ENCODE measurements around the gene PWP1. TPM values are rescaled to one million over a fixed set of nuclear protein-coding genes. Genes with fewer than 3 reads are reported as not detected.

PWP1 gene
- total and polyA plus RNA-seq, 10 of the 15 experiments (the other 5 are each of a cell fraction or from before 2014, with no cell fraction given) = 42.4 to 283 (median 84.6) TPM

- H3K4me3 ChIP-seq = no peak overlapping the region
- FAIRE-seq (no peak), DNase-seq (ENCODE audit: low read depth, low spot score) (no peak), ATAC-seq (no peak)
- peaks cover 3% of the 10 kb centered on the region; the same call in 1 of the 2 replicates for H3K4me1 ChIP-seq (ENCODE audit: control insufficient read depth, insufficient read depth, low read length)
- no peak overlapping the region for H2AFZ ChIP-seq (ENCODE audit: control insufficient read depth, low read depth, low read length)
- WGBS (ENCODE audit: insufficient coverage, insufficient replicate concordance, low lambda C conversion rate, missing lambda C conversion rate) = 49% methylated on average over 6 of the region's 6 CpGs
- CTCF ChIA-PET = interaction anchor here (1.8 kb wide), 1 partner anchor 13 kb away, joined by 6 read pairs; no protein-coding TSS in a partner anchor
- no peaks in the 10 kb centered on the region for H3K9me3 ChIP-seq (replicated peaks; ENCODE audit: control insufficient read depth, insufficient read depth, low read length)
- H3K9ac ChIP-seq (ENCODE audit: control insufficient read depth, insufficient read depth, low read length) = no peak overlapping the region
- no TSS peak for BruUV-seq (replicated peaks)
- SMC1A ChIA-PET (ENCODE audit: uncharacterized antibody, unreplicated experiment) = no interaction called here
- intact Hi-C loops (cut with micrococcal nuclease; ENCODE audit: unreplicated experiment) = no loop called here
- H3K27ac ChIP-seq (ENCODE audit: control insufficient read depth, insufficient read depth) = no peak overlapping the region
- H3K4me2 ChIP-seq (ENCODE audit: control insufficient read depth, insufficient read depth) = no peak overlapping the region
- no peaks in the 10 kb centered on the region for H4K20me1 ChIP-seq (ENCODE audit: control insufficient read depth, insufficient read depth)
- peaks cover 0 to under 1% of the 10 kb centered on the region in 2 experiments; a peak in 1 of 4 replicates for H3K27me3 ChIP-seq (replicated peaks in 1 of 2; ENCODE audit: control insufficient read depth in 2 of 2, insufficient read depth in 2 of 2, low read length in 1 of 2)
- RAD21 ChIA-PET (ENCODE audit: unreplicated experiment) = no interaction called here
- no peaks in the 10 kb centered on the region for H3K79me2 ChIP-seq (ENCODE audit: control insufficient read depth, insufficient read depth, low read length)
- no peak for TF ChIP-seq FOS (IDR thresholded peaks at IDR 0.05; ENCODE audit: borderline replicate concordance, extremely low read depth, insufficient read length)
- TF ChIP-seq CUX1 (IDR thresholded peaks at IDR 0.05; ENCODE audit: insufficient replicate concordance, low read depth, low read length) = no peak
- no peak for TF ChIP-seq EP300 (IDR thresholded peaks at IDR 0.05; ENCODE audit: borderline replicate concordance in 1 of 2, control insufficient read depth in 1 of 2, low read depth in 2 of 2, low read length in 2 of 2)
- TF ChIP-seq SKIL (IDR thresholded peaks at IDR 0.05; ENCODE audit: low read depth, poor library complexity, severe bottlenecking) = no peak
- no peak for TF ChIP-seq NFYA (IDR thresholded peaks at IDR 0.05; ENCODE audit: borderline replicate concordance, low read depth, low read length)
- no peak for TF ChIP-seq NKRF (conservative IDR thresholded peaks at IDR 0.05)
- no peak for TF ChIP-seq NR2C1 (IDR thresholded peaks at IDR 0.05)
- no peak for TF ChIP-seq KAT2A (conservative IDR thresholded peaks at IDR 0.05; ENCODE audit: control insufficient read depth, low read depth, low read length)
- no peak for TF ChIP-seq POLR2A (IDR thresholded peaks at IDR 0.05; ENCODE audit: low read depth, low read length)
- no peak for TF ChIP-seq ATF3 (IDR thresholded peaks at IDR 0.05; ENCODE audit: borderline replicate concordance, extremely low read depth, low read depth, low read length)
- no peak for TF ChIP-seq NRF1 (conservative IDR thresholded peaks at IDR 0.05; ENCODE audit: low read depth, low read length)
- TF ChIP-seq SREBF1 (IDR thresholded peaks at IDR 0.05; ENCODE audit: low read length) = no peak
- no peak for TF ChIP-seq NR2C2 (IDR thresholded peaks at IDR 0.05; ENCODE audit: borderline replicate concordance, control insufficient read depth, insufficient read length, low read depth)
- no peak for TF ChIP-seq HDAC2 (IDR thresholded peaks at IDR 0.05)
- no peak for TF ChIP-seq SP1 (IDR thresholded peaks at IDR 0.05; ENCODE audit: low read depth, low read length)
- in situ Hi-C loops (cut with MboI) = no loop called here
- POLR2A ChIA-PET = no interaction called here
- H3K36me3 ChIP-seq (ENCODE audit: control insufficient read depth in 2 of 2, insufficient read depth in 2 of 2, low read length in 1 of 2) = no peaks in the 10 kb centered on the region
Measured at GRCh38 chr12:107663277-107663676, 22.3 kb upstream of the PWP1 start.

Data from GM12878 (cell line).